WTC11 (cell line): ENCODE data around the gene SOAT1. TPM values are rescaled to one million over a fixed set of nuclear protein-coding genes. Genes with fewer than 3 reads are reported as not detected.

Experiments
- ATAC-seq: fragments of 200-7000 bp; cut with Tn5 transposase; 2 replicates; pipeline ENCODE4 v1.10.0; 2021; ENCODE audit warnings: mild to moderate bottlenecking, moderate library complexity
- CTCF ChIA-PET: fragments of 300-600 bp; sonication (Branson Sonifier 250); formaldehyde crosslinking; loops from one replicate; lab custom pipeline; 2021; ENCODE audit warnings: antibody characterized with exemption; lab: Charles Lee
- POLR2A ChIA-PET: fragments of 350-600 bp; sonication (Branson Sonifier 250); formaldehyde crosslinking; loops from one replicate; lab custom pipeline; 2021; ENCODE audit warnings: antibody characterized with exemption; lab: Charles Lee
- DNase-seq: peaks from one replicate; pipeline ENCODE4 v3.0.0; 2021; ENCODE audit warnings: low spot score
- H3K27ac Mint-ChIP-seq: 2 replicates; pipeline ENCODE4 v1.8.0; 2021; ENCODE audit warnings: mixed read lengths
- H3K27me3 Mint-ChIP-seq: 2 replicates; pipeline ENCODE4 v1.8.0; 2021; ENCODE audit warnings: low read depth, mild to moderate bottlenecking, moderate library complexity, mixed read lengths
- H3K36me3 Mint-ChIP-seq: 2 replicates; pipeline ENCODE4 v1.8.0; 2021; ENCODE audit warnings: mixed read lengths
- H3K4me1 Mint-ChIP-seq: 2 replicates; pipeline ENCODE4 v1.8.0; 2022; ENCODE audit warnings: mixed read lengths
- H3K4me3 Mint-ChIP-seq: 2 replicates; pipeline ENCODE4 v1.8.0; 2021; ENCODE audit warnings: mild to moderate bottlenecking, moderate library complexity, mixed read lengths
- H3K9me3 Mint-ChIP-seq: 2 replicates; pipeline ENCODE4 v1.8.0; 2021; ENCODE audit warnings: mixed read lengths
- ELF4 ChIP-seq: sonication (generic); formaldehyde crosslinking; IDR thresholded peaks from 2 replicates; pipeline ENCODE4 v1.8.1; 2022; ENCODE audit warnings: low read depth, mild to moderate bottlenecking, moderate library complexity, missing genetic modification reagents
- GTF2I ChIP-seq: fragments of 250-450 bp; sonication (Bioruptor Pico); conservative IDR thresholded peaks from 2 replicates; pipeline ENCODE4 v1.4.0; 2021; ENCODE audit warnings: mild to moderate bottlenecking
- SMAD4 ChIP-seq: sonication (generic); formaldehyde crosslinking; IDR thresholded peaks from 2 replicates; pipeline ENCODE4 v1.8.0; 2022; ENCODE audit warnings: mild to moderate bottlenecking, missing genetic modification reagents
- TCF7 ChIP-seq: sonication (generic); formaldehyde crosslinking; IDR thresholded peaks from 2 replicates; pipeline ENCODE4 v1.8.0; 2022; ENCODE audit warnings: mild to moderate bottlenecking, low read depth, missing genetic modification reagents, moderate library complexity
- ZMAT4 ChIP-seq: fragments of 250-450 bp; sonication (Bioruptor Pico); IDR thresholded peaks from 2 replicates; pipeline ENCODE4 v1.9.0; 2021; ENCODE audit warnings: mild to moderate bottlenecking
- ZNF219 ChIP-seq: sonication (generic); formaldehyde crosslinking; IDR thresholded peaks from 2 replicates; pipeline ENCODE4 v1.8.0; 2023; ENCODE audit warnings: missing genetic modification reagents, mild to moderate bottlenecking, borderline replicate concordance
- ZNF281 ChIP-seq: sonication (generic); formaldehyde crosslinking; IDR thresholded peaks from 2 replicates; pipeline ENCODE4 v1.8.0; 2023; ENCODE audit warnings: mild to moderate bottlenecking, missing genetic modification reagents
- ZNF532 ChIP-seq: fragments of 250-450 bp; sonication (Bioruptor Pico); IDR thresholded peaks from 2 replicates; pipeline ENCODE4 v1.9.0; 2021; ENCODE audit warnings: mild to moderate bottlenecking, borderline replicate concordance
- ZSCAN18 ChIP-seq: fragments of 250-450 bp; sonication (Bioruptor Pico); IDR thresholded peaks from 2 replicates; pipeline ENCODE4 v2.1.2; 2022; ENCODE audit warnings: mild to moderate bottlenecking, moderate library complexity
- total RNA-seq: library from RNA; stranded (reverse); gene quantifications from 3 replicates; pipeline ENCODE4 v1.2.3, GENCODE V29; 2021
- TF ChIP-seq, protein P1 (sequence below): sonication (generic); formaldehyde crosslinking; IDR thresholded peaks from 2 replicates; pipeline ENCODE4 v1.8.0; 2023; ENCODE audit warnings: missing genetic modification reagents, mild to moderate bottlenecking, borderline replicate concordance
- TF ChIP-seq, protein P2 (sequence below): sonication (generic); formaldehyde crosslinking; IDR thresholded peaks from 2 replicates; pipeline ENCODE4 v1.8.0; 2022; ENCODE audit warnings: missing genetic modification reagents
- TF ChIP-seq, protein P3 (sequence below): sonication (generic); formaldehyde crosslinking; IDR thresholded peaks from 2 replicates; pipeline ENCODE4 v1.8.1; 2022; ENCODE audit warnings: missing genetic modification reagents, borderline replicate concordance
- TF ChIP-seq, protein P4 (sequence below): sonication (generic); formaldehyde crosslinking; IDR thresholded peaks from 2 replicates; pipeline ENCODE4 v1.8.0; 2022; ENCODE audit warnings: mild to moderate bottlenecking, missing genetic modification reagents
- TF ChIP-seq, protein P5 (sequence below): sonication (generic); formaldehyde crosslinking; IDR thresholded peaks from 2 replicates; pipeline ENCODE4 v1.8.0; 2022; ENCODE audit warnings: mild to moderate bottlenecking, missing genetic modification reagents

SOAT1 gene
- total RNA-seq, 1 experiment from 2014 or later, result 2.3 TPM

DNA sequence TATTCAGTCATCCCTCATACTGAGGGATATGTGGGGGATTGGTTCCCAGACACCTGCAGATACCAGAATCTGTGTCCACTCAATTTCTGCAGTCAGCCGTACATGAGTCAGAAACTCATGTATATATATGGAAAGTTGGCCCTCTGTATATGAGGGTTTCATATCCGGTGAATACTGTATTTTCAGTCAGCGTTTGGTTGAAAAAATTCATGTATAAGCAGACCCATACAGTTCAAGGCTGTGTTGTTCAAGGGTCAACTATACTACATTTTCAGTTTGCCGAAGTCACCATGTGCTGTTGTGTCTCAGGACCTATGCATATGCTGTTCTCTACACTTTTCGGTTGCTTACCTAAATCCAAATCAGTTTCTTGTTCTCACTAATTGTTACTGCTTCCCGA, 82.6 kb downstream of the SOAT1 start (continued):
- TF ChIP-seq, protein P1, sequence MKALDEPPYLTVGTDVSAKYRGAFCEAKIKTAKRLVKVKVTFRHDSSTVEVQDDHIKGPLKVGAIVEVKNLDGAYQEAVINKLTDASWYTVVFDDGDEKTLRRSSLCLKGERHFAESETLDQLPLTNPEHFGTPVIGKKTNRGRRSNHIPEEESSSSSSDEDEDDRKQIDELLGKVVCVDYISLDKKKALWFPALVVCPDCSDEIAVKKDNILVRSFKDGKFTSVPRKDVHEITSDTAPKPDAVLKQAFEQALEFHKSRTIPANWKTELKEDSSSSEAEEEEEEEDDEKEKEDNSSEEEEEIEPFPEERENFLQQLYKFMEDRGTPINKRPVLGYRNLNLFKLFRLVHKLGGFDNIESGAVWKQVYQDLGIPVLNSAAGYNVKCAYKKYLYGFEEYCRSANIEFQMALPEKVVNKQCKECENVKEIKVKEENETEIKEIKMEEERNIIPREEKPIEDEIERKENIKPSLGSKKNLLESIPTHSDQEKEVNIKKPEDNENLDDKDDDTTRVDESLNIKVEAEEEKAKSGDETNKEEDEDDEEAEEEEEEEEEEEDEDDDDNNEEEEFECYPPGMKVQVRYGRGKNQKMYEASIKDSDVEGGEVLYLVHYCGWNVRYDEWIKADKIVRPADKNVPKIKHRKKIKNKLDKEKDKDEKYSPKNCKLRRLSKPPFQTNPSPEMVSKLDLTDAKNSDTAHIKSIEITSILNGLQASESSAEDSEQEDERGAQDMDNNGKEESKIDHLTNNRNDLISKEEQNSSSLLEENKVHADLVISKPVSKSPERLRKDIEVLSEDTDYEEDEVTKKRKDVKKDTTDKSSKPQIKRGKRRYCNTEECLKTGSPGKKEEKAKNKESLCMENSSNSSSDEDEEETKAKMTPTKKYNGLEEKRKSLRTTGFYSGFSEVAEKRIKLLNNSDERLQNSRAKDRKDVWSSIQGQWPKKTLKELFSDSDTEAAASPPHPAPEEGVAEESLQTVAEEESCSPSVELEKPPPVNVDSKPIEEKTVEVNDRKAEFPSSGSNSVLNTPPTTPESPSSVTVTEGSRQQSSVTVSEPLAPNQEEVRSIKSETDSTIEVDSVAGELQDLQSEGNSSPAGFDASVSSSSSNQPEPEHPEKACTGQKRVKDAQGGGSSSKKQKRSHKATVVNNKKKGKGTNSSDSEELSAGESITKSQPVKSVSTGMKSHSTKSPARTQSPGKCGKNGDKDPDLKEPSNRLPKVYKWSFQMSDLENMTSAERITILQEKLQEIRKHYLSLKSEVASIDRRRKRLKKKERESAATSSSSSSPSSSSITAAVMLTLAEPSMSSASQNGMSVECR (CRISPR knock-in tag), result no peak
- TF ChIP-seq, protein P2, sequence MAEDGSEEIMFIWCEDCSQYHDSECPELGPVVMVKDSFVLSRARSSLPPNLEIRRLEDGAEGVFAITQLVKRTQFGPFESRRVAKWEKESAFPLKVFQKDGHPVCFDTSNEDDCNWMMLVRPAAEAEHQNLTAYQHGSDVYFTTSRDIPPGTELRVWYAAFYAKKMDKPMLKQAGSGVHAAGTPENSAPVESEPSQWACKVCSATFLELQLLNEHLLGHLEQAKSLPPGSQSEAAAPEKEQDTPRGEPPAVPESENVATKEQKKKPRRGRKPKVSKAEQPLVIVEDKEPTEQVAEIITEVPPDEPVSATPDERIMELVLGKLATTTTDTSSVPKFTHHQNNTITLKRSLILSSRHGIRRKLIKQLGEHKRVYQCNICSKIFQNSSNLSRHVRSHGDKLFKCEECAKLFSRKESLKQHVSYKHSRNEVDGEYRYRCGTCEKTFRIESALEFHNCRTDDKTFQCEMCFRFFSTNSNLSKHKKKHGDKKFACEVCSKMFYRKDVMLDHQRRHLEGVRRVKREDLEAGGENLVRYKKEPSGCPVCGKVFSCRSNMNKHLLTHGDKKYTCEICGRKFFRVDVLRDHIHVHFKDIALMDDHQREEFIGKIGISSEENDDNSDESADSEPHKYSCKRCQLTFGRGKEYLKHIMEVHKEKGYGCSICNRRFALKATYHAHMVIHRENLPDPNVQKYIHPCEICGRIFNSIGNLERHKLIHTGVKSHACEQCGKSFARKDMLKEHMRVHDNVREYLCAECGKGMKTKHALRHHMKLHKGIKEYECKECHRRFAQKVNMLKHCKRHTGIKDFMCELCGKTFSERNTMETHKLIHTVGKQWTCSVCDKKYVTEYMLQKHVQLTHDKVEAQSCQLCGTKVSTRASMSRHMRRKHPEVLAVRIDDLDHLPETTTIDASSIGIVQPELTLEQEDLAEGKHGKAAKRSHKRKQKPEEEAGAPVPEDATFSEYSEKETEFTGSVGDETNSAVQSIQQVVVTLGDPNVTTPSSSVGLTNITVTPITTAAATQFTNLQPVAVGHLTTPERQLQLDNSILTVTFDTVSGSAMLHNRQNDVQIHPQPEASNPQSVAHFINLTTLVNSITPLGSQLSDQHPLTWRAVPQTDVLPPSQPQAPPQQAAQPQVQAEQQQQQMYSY (CRISPR knock-in tag), result no peak

DNA sequence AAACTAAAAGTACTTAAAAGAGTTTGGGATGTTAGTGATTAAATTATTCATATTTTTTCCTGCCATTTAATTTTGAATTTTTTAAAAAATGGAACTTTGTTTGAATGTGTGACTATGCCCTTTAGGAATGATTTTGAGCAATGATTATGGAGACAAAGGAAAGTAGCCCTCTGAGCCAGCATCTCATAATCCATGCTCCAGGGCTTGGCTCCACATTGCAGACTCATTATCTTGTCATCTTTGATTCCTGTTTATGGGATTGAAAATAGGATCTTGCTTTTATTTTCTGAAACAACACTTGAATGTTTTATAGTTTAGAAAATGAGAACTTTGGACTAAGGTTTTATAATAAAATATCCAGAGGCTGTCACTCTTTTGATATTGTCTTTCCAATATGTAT, 86.7 kb downstream of the SOAT1 start:
- POLR2A ChIA-PET, result no interaction called here
- Mint-ChIP-seq H3K36me3 (no peaks in the 10 kb centered on the region), H3K4me3 (no peak overlapping the region), H3K4me1 (no peaks in the 10 kb centered on the region), H3K27ac (no peak overlapping the region), H3K27me3 (no peaks in the 10 kb centered on the region), H3K9me3 (no peaks in the 10 kb centered on the region)
- DNase-seq (no peak), ATAC-seq (no peak)
- CTCF ChIA-PET, result no interaction called here
- no peak for TF ChIP-seq ZNF219 (CRISPR knock-in tag)
- TF ChIP-seq ZNF281 (CRISPR knock-in tag), result no peak
- no peak for TF ChIP-seq TCF7 (CRISPR knock-in tag)
- no peak for TF ChIP-seq ZSCAN18 (CRISPR knock-in tag)
- no peak for TF ChIP-seq ZNF532 (CRISPR knock-in tag)
- TF ChIP-seq ZMAT4, result no peak
- TF ChIP-seq, protein P3, sequence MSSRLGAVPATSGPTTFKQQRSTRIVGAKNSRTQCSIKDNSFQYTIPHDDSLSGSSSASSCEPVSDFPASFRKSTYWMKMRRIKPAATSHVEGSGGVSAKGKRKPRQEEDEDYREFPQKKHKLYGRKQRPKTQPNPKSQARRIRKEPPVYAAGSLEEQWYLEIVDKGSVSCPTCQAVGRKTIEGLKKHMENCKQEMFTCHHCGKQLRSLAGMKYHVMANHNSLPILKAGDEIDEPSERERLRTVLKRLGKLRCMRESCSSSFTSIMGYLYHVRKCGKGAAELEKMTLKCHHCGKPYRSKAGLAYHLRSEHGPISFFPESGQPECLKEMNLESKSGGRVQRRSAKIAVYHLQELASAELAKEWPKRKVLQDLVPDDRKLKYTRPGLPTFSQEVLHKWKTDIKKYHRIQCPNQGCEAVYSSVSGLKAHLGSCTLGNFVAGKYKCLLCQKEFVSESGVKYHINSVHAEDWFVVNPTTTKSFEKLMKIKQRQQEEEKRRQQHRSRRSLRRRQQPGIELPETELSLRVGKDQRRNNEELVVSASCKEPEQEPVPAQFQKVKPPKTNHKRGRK (CRISPR knock-in tag), result no peak
- no peak for TF ChIP-seq GTF2I
- TF ChIP-seq, protein P4, sequence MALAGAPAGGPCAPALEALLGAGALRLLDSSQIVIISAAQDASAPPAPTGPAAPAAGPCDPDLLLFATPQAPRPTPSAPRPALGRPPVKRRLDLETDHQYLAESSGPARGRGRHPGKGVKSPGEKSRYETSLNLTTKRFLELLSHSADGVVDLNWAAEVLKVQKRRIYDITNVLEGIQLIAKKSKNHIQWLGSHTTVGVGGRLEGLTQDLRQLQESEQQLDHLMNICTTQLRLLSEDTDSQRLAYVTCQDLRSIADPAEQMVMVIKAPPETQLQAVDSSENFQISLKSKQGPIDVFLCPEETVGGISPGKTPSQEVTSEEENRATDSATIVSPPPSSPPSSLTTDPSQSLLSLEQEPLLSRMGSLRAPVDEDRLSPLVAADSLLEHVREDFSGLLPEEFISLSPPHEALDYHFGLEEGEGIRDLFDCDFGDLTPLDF (CRISPR knock-in tag), result no peak
- no peak for TF ChIP-seq SMAD4 (CRISPR knock-in tag)
- TF ChIP-seq, protein P5, sequence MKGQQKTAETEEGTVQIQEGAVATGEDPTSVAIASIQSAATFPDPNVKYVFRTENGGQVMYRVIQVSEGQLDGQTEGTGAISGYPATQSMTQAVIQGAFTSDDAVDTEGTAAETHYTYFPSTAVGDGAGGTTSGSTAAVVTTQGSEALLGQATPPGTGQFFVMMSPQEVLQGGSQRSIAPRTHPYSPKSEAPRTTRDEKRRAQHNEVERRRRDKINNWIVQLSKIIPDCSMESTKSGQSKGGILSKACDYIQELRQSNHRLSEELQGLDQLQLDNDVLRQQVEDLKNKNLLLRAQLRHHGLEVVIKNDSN, result no peak
- no peak for TF ChIP-seq ELF4 (CRISPR knock-in tag)
